Measurements from ENCODE around the gene AMBRA1.

AMBRA1 gene

GRCh38 chr11:46451759-46452158, 142.1 kb downstream of the AMBRA1 start:
- Histone ChIP-seq H3K27me3 (ENCODE audit: insufficient read depth, low read length, poor library complexity) (no peaks in the 10 kb centered on the region), H2AFZ (ENCODE audit: low read depth, low read length) (no peak overlapping the region), H4K20me1 (ENCODE audit: insufficient read depth, low read length) (peaks cover 28% of the 10 kb centered on the region), H3K9me3 (ENCODE audit: insufficient read depth, low read length, severe bottlenecking) (no peaks in the 10 kb centered on the region), H3K9ac (ENCODE audit: low read depth, low read length) (no peak overlapping the region), H3K79me2 (ENCODE audit: insufficient read depth, low read length) (peaks cover 17% of the 10 kb centered on the region), H3K36me3 (ENCODE audit: insufficient read depth, low read length) (peaks cover 8% of the 10 kb centered on the region), H3K4me3 (ENCODE audit: low read depth in 1 of 2, low read length in 2 of 2) (no peak overlapping the region), H3K4me1 (ENCODE audit: insufficient read depth, low read length) (no peaks in the 10 kb centered on the region), H3K4me2 (ENCODE audit: insufficient read depth, low read length) (no peak overlapping the region), H3K27ac (ENCODE audit: low read length) (no peak overlapping the region)
- no peak for ATAC-seq (ENCODE audit: insufficient read depth, low read depth)
- TF ChIP-seq CTCF (IDR thresholded peaks at IDR 0.05; ENCODE audit: borderline replicate concordance, extremely low read depth, low read length, poor library complexity, severe bottlenecking) (no peak), EZH2 (IDR thresholded peaks at IDR 0.05; ENCODE audit: borderline replicate concordance, low read depth, low read length, severe bottlenecking) (no peak)
- DNase-seq: no peak

GRCh38 chr11:46450846-46451477, 142.9 kb downstream of the AMBRA1 start:
- Histone ChIP-seq H3K9ac (ENCODE audit: low read depth, low read length) (no peak overlapping the region), H4K20me1 (ENCODE audit: insufficient read depth, low read length) (peaks cover 28% of the 10 kb centered on the region), H3K27ac (ENCODE audit: low read length) (no peak overlapping the region), H3K36me3 (ENCODE audit: insufficient read depth, low read length) (peaks cover 8% of the 10 kb centered on the region), H3K4me2 (ENCODE audit: insufficient read depth, low read length) (no peak overlapping the region), H2AFZ (ENCODE audit: low read depth, low read length) (no peak overlapping the region), H3K4me1 (ENCODE audit: insufficient read depth, low read length) (no peaks in the 10 kb centered on the region), H3K4me3 (ENCODE audit: low read depth in 1 of 2, low read length in 2 of 2) (no peak overlapping the region), H3K27me3 (ENCODE audit: insufficient read depth, low read length, poor library complexity) (no peaks in the 10 kb centered on the region), H3K9me3 (ENCODE audit: insufficient read depth, low read length, severe bottlenecking) (no peaks in the 10 kb centered on the region), H3K79me2 (ENCODE audit: insufficient read depth, low read length) (peaks cover 24% of the 10 kb centered on the region)
- ATAC-seq (ENCODE audit: insufficient read depth, low read depth) (no peak), DNase-seq (no peak)
- TF ChIP-seq CTCF (IDR thresholded peaks at IDR 0.05; ENCODE audit: borderline replicate concordance, extremely low read depth, low read length, poor library complexity, severe bottlenecking): no peak
- no peak for TF ChIP-seq EZH2 (IDR thresholded peaks at IDR 0.05; ENCODE audit: borderline replicate concordance, low read depth, low read length, severe bottlenecking)

- Histone ChIP-seq H3K4me1 (ENCODE audit: insufficient read depth, low read length) (no peaks in the 10 kb centered on the region), H3K9me3 (ENCODE audit: insufficient read depth, low read length, severe bottlenecking) (no peaks in the 10 kb centered on the region), H4K20me1 (ENCODE audit: insufficient read depth, low read length) (peaks cover 18% of the 10 kb centered on the region; the same call in 1 of the 2 replicates), H3K4me3 (ENCODE audit: low read depth in 1 of 2, low read length in 2 of 2) (no peak overlapping the region), H3K36me3 (ENCODE audit: insufficient read depth, low read length) (peaks cover 22% of the 10 kb centered on the region), H3K27ac (ENCODE audit: low read length) (no peak overlapping the region), H3K4me2 (ENCODE audit: insufficient read depth, low read length) (no peak overlapping the region), H3K79me2 (ENCODE audit: insufficient read depth, low read length) (peaks cover 24% of the 10 kb centered on the region), H3K27me3 (ENCODE audit: insufficient read depth, low read length, poor library complexity) (no peaks in the 10 kb centered on the region), H2AFZ (ENCODE audit: low read depth, low read length) (no peak overlapping the region), H3K9ac (ENCODE audit: low read depth, low read length) (no peak overlapping the region)
- ATAC-seq (ENCODE audit: insufficient read depth, low read depth) (no peak), DNase-seq (no peak)
- TF ChIP-seq CTCF (IDR thresholded peaks at IDR 0.05; ENCODE audit: borderline replicate concordance, extremely low read depth, low read length, poor library complexity, severe bottlenecking) (no peak), EZH2 (IDR thresholded peaks at IDR 0.05; ENCODE audit: borderline replicate concordance, low read depth, low read length, severe bottlenecking) (no peak)
Measured at GRCh38 chr11:46447544-46447943, 146.3 kb downstream of the AMBRA1 start.
